HG03432 (cell line): ENCODE measurements around the gene ELMO1.

ENCODE experiments used
- ATAC-seq: cut with Tn5 transposase; IDR thresholded peaks from one replicate; pipeline ENCODE4 v1.9.1; 2021; ENCODE audit warnings: mild to moderate bottlenecking, moderate library complexity; ENCODE audit not compliant: unreplicated experiment

Gene ELMO1, protein sequence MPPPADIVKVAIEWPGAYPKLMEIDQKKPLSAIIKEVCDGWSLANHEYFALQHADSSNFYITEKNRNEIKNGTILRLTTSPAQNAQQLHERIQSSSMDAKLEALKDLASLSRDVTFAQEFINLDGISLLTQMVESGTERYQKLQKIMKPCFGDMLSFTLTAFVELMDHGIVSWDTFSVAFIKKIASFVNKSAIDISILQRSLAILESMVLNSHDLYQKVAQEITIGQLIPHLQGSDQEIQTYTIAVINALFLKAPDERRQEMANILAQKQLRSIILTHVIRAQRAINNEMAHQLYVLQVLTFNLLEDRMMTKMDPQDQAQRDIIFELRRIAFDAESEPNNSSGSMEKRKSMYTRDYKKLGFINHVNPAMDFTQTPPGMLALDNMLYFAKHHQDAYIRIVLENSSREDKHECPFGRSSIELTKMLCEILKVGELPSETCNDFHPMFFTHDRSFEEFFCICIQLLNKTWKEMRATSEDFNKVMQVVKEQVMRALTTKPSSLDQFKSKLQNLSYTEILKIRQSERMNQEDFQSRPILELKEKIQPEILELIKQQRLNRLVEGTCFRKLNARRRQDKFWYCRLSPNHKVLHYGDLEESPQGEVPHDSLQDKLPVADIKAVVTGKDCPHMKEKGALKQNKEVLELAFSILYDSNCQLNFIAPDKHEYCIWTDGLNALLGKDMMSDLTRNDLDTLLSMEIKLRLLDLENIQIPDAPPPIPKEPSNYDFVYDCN

DNA sequence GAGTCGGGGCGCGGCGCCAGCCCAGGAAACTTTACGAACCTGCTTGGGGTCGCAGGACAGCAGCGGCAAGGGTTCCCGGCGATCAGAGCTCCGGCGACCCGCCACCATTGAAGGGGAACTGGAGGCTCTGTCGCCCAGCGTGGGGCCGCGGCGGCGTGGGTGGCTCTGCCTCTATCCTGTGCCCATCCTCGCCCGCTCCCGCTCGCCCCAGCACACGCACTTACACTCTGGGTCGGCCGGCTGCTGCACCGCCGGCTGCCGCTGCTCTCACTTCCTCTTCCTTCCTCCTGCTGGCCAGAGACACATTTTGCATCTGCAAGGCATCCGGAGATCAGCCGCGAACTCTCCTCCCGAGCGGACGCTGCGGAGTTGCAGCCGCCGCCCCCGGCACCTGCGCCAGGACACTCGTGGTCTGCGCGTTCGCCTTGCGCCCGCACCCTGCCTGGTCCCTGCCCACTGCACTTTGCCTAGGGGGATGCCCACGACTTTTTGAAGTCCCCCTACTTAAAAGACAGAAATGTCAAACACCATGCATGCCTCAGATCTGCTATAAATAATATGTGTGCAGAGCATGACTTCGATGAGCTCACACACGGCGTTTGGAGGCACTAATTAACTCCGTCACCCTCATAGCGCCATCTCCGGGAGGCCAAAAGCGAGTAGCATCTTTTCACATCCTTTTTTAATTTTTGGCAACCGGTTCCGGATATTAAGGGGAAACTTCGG, at the start of gene ELMO1:
Gene ELMO1, minus strand, starts transcription at position 229 of the 726 bp plus-strand sequence. CDS start 106,174 bp downstream, outside the sequence.
- peak; percentile 97 for ATAC-seq

DNA sequence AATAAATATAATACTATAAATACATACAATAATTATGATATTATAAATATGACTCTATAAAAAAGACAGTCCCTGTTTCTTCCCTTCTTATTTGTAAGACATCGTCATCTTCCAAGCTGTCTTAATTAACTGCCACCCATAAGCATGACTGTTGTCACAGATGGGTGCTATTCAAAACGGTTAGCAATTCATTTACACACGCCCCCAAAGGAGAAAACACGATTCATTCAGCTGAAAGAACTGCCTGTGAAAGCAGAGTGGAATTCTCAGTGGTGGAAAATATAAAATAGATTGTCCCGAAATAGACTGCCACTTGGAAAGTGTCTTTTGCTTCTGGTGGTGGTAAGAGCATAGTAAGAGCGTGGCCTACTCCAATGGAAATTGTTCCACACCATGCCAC, 48.9 kb upstream of the ELMO1 start:
- no peak for ATAC-seq

DNA sequence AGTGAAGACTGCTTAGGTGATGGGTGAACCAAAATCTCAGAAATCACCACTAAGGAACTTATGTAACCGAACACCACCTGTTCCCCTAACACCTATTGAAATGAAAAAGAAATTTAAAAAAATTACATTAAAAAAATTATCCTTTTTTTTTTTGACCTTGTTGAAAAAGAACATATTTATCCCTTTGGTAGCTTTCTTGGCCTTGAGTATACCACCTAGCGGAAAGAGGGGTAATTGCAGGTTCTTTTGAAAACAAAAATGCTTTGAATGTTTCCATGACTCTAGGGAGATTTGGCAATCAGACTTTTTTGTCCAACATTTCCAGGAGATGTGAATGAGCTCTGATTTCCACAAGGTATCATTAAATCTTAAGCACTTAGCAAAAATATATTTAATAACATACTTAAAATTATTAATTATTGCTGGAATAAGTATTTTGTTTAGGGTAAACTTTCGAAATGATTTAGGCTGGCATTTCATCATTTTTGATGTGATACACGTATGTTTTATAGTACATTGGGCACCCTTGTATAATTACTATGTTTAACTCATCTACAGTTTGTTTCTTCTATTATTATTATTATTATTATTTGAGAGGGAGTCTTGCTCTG, 47.0 kb upstream of the ELMO1 start:
- ATAC-seq, result no peak

DNA sequence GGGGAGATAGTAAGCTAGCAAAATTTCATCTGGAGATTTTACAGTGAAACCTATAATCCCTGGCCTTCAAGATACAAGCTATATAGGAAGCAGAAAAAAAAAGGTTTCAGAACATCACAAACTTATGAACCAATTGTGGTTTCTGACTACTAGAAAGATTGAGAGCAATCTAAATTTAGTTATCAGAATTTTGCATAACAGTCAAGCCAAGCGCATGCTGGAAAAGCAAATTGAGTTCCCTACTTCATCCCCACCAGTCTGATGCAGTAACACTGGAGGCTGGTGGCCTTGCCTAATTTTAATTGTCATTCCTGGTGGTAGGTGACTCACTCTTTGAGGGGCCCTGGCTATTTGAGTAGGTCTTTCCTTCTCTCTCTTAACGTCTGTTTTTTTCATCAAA, 46.3 kb upstream of the ELMO1 start:
- peak; percentile 71 for ATAC-seq

DNA sequence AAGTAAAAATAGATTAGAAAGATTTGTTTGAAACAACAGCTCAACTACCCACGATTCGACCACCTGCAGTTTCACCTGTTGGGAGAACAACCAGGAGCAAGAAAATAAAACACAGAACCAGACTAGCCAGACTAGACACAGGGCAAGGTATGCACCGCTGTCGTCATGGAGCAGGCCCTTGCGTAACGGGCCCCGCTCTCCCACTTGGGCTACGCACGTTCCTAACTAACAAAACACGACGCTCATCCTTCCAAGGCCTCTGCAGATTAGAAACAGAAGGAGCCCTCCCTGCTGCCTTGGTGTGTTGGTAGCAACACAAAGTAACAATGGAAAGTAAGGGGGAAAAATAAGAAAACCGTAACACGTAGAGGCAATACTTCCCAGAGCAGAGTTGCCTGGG, 45.1 kb upstream of the ELMO1 start:
- no peak for ATAC-seq

DNA sequence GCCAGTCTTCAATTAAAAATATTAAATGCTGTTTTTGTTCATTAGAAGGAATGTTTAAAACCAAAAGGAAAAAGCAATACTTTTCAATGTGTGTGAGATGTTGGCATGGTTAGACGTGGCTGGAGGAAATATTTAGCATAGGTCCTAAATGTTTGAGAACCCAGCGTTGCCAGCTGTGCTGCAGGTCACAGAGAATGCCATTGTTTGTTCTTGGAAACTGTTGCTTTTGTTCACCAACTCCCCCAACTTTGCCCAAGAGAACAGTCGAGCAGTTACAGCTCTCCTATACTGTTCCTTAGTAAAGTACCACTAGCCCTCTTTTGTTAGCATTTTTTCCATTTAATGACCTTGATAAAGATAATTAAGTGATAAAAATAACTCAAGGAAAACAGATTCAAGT, 44.5 kb upstream of the ELMO1 start:
- ATAC-seq, result no peak

DNA sequence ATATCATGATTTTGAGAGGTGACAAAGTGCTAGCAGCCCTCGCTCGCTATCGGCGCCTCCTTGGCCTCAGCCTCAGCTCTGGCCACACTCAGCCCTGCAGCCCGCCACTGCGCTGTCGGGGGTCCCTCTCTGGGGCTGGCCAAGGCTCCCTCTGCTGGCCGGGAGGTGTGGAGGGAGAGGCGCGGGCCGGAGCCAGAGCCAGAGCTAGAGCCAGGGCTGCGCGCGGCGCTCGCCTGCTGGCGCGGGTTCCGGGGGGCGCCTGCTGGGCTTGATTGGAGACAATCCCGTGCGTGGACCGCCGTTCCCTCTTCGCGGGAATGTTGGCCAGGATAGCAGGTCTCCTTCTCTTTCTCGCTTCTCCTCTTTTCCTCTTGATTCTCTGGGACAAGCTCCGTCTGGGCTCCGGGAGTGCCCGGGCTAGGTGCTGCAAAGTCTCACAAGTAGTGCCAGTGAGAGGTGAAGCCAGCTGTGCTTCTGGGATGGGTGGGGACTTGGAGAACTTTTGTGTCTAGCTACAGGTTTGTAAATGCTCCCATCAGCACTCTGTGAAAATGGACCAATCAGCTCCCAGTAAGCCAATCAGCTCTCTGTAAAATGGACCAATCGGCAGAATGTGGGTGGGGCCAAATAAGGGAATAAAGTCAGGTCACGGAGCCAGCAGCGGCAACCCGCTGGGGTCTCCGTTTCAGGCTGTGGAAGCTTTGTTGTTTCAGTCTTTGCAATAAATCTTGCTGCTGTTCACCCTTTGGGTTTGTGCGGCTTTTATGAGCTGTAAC, 43.4 kb upstream of the ELMO1 start:
- ATAC-seq, result no peak

DNA sequence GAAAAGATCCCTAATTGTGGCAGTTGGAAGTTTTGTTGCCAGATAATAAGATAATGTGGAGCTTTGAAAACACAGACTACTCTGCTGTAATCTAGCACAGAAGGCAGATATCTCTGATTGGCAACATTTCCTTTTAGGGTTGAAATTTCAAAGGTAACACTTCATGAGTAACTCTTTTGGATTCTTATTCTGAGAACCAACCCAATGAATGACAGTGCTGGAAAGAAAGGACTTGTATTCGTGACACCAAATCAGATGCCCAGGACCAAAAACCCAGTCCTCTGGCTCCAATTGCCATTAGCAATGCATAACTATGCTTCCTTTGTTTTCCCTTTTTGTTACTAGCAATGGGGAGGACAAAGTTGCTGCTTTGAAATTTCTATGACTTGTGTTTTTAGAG, 41.0 kb upstream of the ELMO1 start:
- ATAC-seq, result no peak

DNA sequence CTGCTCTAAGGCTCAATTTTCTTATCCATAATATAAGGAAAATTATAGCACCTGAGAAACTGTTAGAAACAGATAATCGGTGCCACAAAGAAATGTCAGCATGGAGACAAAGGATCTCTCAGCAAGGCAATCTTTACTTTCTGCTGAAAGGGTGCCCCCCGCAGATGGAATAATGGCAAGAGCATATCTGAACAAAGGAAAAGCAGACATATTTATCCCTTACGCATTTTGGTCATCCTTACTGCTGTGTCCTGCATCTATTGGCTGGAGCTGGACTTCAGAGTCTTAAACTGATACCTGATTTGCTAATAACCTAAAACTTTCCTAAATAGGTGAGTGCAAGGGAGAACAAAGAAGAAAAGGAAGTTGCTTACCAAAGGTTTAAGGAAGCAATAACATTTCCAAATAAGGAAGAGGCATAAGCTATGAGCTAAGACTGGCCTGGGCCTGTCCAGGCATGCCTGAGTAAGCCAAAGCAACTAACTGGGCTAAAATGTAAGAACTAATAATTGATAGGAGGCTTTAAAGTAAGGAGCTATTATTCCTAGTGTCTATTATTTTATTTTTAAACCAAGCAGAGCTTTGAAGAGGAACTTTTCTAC, 39.6 kb upstream of the ELMO1 start:
- ATAC-seq, result no peak

DNA sequence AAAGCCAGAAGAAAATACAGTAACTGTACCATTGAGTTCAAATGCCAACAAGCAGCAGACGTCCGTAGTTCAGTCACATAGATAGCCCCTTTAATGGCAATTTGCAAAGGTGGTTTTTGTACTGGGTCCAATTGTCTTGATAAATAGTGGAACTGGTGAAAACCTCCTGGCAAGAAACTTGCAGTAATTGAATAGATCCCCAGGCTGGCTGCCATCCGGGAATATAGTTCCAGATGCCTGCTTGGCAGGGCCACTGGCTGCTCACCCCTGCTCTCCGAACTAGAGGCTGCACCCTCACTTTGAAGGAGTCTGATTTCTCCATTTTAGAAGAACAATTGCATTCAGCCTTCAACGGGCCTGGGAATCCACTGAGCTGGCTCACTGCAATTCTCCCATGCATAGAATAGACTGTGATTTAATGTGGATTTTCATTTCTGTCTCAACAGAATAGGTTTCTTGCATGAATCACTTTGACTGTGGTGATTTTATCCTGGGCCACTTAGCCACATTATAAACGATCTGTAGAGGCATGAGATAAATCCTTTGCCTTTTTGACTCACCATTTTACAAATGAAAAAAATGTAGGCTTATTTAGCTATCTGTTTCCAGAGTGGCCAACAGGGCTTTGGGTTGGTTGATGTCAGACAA, 35.9 kb upstream of the ELMO1 start:
- ATAC-seq, result no peak

DNA sequence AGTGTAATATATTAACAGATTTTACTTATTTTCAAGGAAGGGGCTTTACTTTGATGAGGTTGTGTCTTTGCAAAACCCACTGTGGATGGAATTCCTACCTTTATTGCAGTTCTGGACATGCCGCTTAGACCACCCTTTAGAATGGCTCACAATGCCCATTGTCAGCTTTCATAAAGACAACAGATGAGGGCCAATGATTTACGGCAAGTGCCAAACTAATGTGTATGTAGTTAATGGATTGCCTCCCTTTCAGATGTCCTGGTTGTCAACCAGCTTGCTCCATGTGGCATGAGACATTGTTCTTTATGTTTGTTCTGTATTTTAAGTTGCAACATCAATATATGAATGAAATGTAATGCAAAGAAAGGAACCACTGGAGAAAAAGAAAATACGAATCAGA, 35.0 kb upstream of the ELMO1 start:
- no peak for ATAC-seq

DNA sequence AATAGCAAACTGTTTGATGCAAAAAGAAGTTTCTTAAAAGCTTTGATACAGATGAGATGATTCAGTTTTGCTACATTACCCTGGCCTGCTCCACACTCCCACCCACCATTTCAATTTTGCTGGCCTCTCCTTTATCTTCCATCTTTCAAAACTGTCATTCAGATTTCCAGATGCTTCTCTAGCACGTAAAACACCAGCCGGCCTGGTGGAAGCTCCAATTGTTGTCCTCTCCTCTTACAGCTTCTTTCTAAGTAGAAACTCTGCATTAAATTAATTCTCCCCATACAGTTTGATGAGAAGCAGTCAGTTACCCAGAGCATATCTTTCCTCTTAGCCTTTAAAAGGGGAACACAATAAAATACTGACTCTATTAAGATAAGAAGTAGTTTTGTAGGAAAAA, 34.3 kb upstream of the ELMO1 start:
- no peak for ATAC-seq

DNA sequence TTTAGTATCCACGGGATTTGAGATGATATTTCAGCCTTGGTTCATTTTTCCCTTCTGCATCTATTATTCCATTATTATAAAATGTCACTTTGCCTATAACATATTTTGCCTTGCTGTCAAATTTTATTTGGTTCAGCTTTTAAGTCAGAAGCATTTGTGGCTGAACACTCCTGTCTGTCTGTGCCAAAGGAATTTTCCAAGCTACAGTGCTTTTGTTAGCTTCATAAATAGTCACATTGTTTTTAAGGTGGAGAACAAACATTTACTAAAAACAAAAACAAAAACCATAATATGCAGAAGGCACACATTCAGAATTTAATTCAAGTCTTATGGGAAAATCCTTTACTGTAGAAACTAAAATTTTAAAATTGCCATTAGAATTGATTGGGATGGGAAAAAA, 33.8 kb upstream of the ELMO1 start:
- ATAC-seq, result no peak

DNA sequence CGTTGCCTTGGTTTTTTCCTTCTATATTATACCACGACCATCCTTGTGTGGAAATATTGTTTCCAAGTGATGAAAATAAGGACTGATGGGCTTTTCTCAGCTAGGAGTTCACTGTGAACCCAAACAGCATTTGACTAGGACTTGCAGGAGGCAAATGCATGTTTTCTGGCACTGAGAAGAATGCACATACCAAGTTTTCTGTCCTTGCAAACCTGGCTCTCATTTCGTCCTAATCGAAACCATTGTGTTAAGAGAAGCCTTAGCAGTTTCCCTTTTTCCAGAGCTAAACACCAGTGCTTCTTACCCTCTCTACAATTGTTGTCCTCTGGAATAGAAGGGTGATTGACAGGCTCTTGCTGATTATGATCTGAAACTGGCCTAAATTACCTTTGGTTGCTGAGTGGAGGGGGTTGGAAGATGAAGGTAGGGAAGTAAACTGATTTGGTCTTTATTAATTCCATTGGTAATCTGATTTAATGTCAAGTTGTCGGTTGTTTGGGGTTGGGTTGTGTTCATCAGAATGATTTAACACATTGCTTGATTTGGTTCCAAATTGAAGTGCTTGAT, 33.1 kb upstream of the ELMO1 start:
- no peak for ATAC-seq

DNA sequence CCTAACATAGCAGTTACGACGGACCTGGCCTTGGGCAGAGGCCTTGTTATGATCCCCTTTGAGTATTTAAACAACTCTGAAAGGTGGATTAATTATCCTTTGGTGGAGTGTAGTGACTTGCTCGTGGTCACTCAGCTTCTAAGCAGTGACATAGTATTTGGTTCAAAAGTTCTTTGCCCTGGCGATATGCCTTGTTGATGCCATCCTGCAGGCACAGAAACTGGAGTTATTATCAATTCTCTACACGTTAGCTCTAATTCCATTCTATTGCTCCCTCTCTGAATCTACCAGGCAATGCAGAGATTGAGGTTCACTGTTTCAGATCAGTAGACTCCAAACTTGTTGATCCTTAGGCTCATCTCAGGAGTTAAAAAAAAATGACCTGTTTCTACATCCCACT, 32.5 kb upstream of the ELMO1 start:
- ATAC-seq, result no peak

DNA sequence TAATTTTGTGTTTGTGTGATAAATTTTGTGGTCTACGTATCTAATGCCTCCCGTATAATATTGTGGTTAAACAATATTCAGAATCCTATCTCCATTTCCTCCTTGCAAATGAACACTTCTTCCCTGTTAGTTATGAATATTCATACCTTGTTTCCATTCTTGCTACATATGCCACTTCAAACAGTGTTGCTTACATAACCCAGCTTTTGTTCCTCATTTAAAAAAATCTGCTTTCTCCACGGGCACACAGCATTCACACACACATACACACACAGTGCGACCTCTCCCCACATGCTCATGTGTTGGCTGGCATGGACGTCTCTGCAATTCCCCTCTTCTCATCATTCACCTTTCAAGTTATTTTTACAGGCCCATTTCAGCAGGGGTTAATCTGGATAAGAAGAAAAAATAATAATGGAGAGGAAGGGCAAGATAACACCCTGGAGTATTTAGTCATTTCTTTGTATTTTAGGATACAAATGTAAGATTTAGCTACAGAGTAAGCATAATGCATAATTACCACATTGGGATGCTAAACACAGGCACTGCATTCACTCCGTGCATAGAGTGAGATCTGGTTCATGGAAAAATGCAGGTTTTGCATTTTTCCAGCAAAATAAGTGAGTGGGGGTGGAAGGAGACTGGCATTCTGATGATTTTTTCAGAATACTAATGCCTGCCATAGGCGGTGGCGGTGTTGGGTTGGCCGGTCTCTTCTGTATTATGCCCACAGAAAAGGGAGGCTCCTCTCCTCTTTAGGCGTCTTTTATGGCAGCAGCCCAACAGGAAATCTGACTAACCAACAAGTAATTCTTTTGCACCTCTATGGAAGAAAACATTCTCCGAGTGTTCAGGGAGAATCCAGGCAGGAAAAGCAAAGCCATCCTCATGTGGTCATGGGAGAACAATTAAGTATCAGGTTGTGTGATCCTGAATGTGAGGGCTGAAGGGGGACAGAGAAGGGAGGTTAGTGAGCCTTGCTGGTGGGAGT, 31.7 kb upstream of the ELMO1 start:
- ATAC-seq, result no peak

DNA sequence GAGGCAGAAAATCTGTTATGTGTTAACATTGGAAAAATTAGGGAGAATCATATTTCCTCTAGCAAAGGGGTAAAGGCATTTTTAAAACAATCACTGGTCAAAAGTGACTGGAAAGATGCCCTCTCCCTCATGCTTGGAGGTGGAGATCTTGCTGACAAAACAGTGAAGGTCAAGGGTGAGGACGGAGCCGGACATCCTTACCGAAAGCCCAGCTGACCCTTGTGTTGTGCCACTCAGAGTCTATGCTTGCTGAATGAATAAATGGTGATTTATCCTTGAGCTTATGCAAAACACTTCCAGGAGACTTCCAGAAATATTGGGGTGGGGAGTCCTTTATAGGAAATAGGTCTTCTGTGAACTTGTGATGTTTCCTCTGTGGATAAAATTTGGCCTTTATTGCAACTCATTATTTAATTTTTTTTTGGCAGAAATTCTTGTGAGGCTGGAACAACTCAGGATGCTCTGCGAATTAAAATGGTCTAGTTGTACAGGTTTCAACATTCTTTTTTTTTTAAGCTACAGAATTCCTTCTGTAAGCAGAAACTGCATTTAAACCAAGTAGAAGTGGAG, 28.3 kb upstream of the ELMO1 start:
- ATAC-seq, result no peak

DNA sequence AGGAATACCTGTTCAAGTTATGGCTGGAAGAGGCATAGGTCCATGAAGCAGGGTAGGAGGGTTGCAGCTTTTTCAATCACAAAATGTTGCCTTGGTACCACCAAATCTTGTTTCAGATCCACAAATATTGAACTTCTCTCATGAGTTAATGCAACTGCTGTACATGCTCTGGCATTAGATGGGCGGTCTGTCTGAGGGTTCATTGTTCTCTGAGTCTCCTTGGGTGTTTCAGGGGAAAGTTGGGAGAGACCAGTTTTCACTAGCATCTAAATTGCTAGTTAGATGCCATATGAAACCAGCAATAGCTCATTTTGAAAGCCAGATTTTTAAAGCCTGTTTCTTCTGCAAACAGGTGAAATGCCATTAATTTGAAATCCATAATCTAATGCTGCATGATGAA, 27.8 kb upstream of the ELMO1 start:
- no peak for ATAC-seq
